GM18873 (cell line): Measurements from ENCODE around the gene IL24.

Experiments used
- ATAC-seq: cut with Tn5 transposase; IDR thresholded peaks from one replicate; pipeline ENCODE4 v1.9.1; 2021; ENCODE audit warnings: mild to moderate bottlenecking, moderate library complexity, moderate number of reproducible peaks; ENCODE audit not compliant: unreplicated experiment, low FRiP score

The IL24 gene

GRCh38 chr1:206901944-206902343 lies 4.7 kb downstream of the IL24 start:
- ATAC-seq: no peak

GRCh38 chr1:206902702-206903101 lies 5.5 kb downstream of the IL24 start:
- ATAC-seq: no peak

GRCh38 chr1:206903687-206904086 lies 6.4 kb downstream of the IL24 start:
- ATAC-seq: no peak

- ATAC-seq: no peak
Observed at GRCh38 chr1:206904423-206905142, 7.3 kb downstream of the IL24 start.

GRCh38 chr1:206905295-206906164 lies 8.3 kb downstream of the IL24 start:
- no peak for ATAC-seq

- no peak for ATAC-seq
Observed at GRCh38 chr1:206907304-206907991, 10.2 kb downstream of the IL24 start.

- no peak for ATAC-seq
Observed at GRCh38 chr1:206908038-206908437, 10.8 kb downstream of the IL24 start.

- no peak for ATAC-seq
Observed at GRCh38 chr1:206909161-206909882, 12.1 kb downstream of the IL24 start.

- no peak for ATAC-seq
Observed at GRCh38 chr1:206909883-206910318, 12.7 kb downstream of the IL24 start.

- no peak for ATAC-seq
Observed at GRCh38 chr1:206911064-206911663, 13.9 kb downstream of the IL24 start.

GRCh38 chr1:206912445-206913095 lies 15.3 kb downstream of the IL24 start:
- ATAC-seq: no peak

- no peak for ATAC-seq
Observed at GRCh38 chr1:206913766-206914537, 16.7 kb downstream of the IL24 start.

- no peak for ATAC-seq
Observed at GRCh38 chr1:206915030-206915735, 17.9 kb downstream of the IL24 start.

GRCh38 chr1:206916000-206916709 lies 18.9 kb downstream of the IL24 start:
- no peak for ATAC-seq

GRCh38 chr1:206918076-206918475 lies 20.8 kb downstream of the IL24 start:
- no peak for ATAC-seq

GRCh38 chr1:206921772-206922265 lies 24.6 kb downstream of the IL24 start, which contains the start of gene FCMR:
Gene FCMR (minus strand): TSS chr1:206921941. CDS start chr1:206921854, 87 bp downstream.
- ATAC-seq: no peak

GRCh38 chr1:206922524-206922923 lies 25.3 kb downstream of the IL24 start:
- no peak for ATAC-seq
